Adrenal gland (tissue), 12 donors: ENCODE data around the gene ZNF597. TPM values are rescaled to one million over a fixed set of nuclear protein-coding genes. Genes with fewer than 3 reads are reported as not detected.

Experiments
- DNase-seq, 7 donors: peaks; one replicate each; pipeline ENCODE4 v3.0.0-alpha.2; 2019 to 2020
- H3K27ac ChIP-seq, 5 donors: fragments of 200-600 bp; sonication (generic) in 4 of 5; 1 replicate in 3 of 5; 2 replicates in 2 of 5; pipeline versions ENCODE4 v1.5.1 to v1.8.0; 2016 to 2020; ENCODE audit warnings: mild to moderate bottlenecking in 1 of 5
- H3K27me3 ChIP-seq: fragments of 200-600 bp; 2 replicates; pipeline ENCODE4 v1.8.0; 2021
- H3K36me3 ChIP-seq, 2 donors: fragments of 200-600 bp; replicated peaks in 1 of 2; 1 replicate in 1 of 2; 2 replicates in 1 of 2; pipeline versions ENCODE4 v1.5.1 to v1.8.0; 2018 to 2022
- H3K4me1 ChIP-seq, 2 donors: fragments of 200-600 bp; replicated peaks in 1 of 2; 1 replicate in 1 of 2; 2 replicates in 1 of 2; pipeline versions ENCODE4 v1.5.1 to v1.8.0; 2018 to 2021
- H3K4me3 ChIP-seq, 4 donors: fragments of 200-600 bp; sonication (generic) in 3 of 4; one replicate each; pipeline ENCODE4 v1.5.1; 2016 to 2018
- H3K9me3 ChIP-seq, 3 donors: fragments of 200-600 bp; sonication (generic) in 1 of 3; replicated peaks in 1 of 3; 1 replicate in 2 of 3; 2 replicates in 1 of 3; pipeline versions ENCODE4 v1.5.1 to v1.8.0; 2016 to 2021
- POLR2A ChIP-seq, 2 donors: fragments of 450-650 bp; IDR thresholded peaks; one replicate each; pipeline ENCODE4 v1.6.1; 2017; ENCODE audit warnings: antibody characterized with exemption in 2 of 2, mild to moderate bottlenecking in 2 of 2, moderate library complexity in 1 of 2
- WGBS, 4 donors: extraction: QIAGEN DNeasy Blood & Tissue Kit in 2 of 4; methylation state at CpG; one replicate each; pipeline versions ENCODE4 v1.1.5 to v1.1.7; 2013 to 2017; 5-methylcytosine and 5-hydroxymethylcytosine counted together
- intact Hi-C, 2 donors: fragments of 100-400 bp; cut with DNase I; formaldehyde crosslinking; loops; one replicate each; pipeline versions ENCODE4 v1.14.1 to v1.15.0; 2022 to 2023
- polyA plus RNA-seq, 3 donors: library from polyadenylated mRNA; stranded (reverse); fragments of 200-250 nt in 2 of 3; fragments of 350-450 nt in 1 of 3; fragmentation: Illumina TruSeq in 1 of 3; extraction: RNeasy Lipid Tissue Mini Kit (QIAGEN cat#74804) in 1 of 3; gene quantifications; one replicate each; pipeline ENCODE4 v1.2.3, GENCODE V29; 2013 to 2014
- total RNA-seq, 9 donors: library from RNA; depleted of rRNA in 4 of 9; stranded (reverse); fragments of >200 nt in 4 of 9; fragments of 120-200 nt in 1 of 9; fragmentation: NEBNext Ultra II Directional in 1 of 9; extraction: Animal tissue kit (Norgen Biotek cat#: 25700) in 1 of 9; gene quantifications; one replicate each; pipeline versions ENCODE4 v1.1.0 to v1.2.4, GENCODE V29; 2013 to 2023
- TF ChIP-seq, protein P1 (sequence below), 6 experiments: fragments of 450-650 bp in 4 of 6; fragments of 200-600 bp in 2 of 6; sonication (generic) in 1 of 6; IDR thresholded peaks; 1 replicate in 5 of 6; 2 replicates in 1 of 6; pipeline versions ENCODE4 v1.5.1 to v1.8.0; 2016 to 2021; ENCODE audit warnings: antibody characterized with exemption in 6 of 6, mild to moderate bottlenecking in 2 of 6, moderate library complexity in 1 of 6
- donor health status: healthy with polysubstance abuse.
- donor health status: Bipolar disorder and iron deficiency.
- donor health status: DM: yes; HTN: yes; CAD: no.
- donor health status: DM: no; HTN: no; CAD: no.
- donor health status: DM: no; HTN: no; CAD: no.
- donor health status: DM: yes; HTN: yes; CAD: no.

Gene ZNF597
- total and polyA plus RNA-seq, 12 donors = 1.2 to 4.0 (median 2.8) TPM

DNA sequence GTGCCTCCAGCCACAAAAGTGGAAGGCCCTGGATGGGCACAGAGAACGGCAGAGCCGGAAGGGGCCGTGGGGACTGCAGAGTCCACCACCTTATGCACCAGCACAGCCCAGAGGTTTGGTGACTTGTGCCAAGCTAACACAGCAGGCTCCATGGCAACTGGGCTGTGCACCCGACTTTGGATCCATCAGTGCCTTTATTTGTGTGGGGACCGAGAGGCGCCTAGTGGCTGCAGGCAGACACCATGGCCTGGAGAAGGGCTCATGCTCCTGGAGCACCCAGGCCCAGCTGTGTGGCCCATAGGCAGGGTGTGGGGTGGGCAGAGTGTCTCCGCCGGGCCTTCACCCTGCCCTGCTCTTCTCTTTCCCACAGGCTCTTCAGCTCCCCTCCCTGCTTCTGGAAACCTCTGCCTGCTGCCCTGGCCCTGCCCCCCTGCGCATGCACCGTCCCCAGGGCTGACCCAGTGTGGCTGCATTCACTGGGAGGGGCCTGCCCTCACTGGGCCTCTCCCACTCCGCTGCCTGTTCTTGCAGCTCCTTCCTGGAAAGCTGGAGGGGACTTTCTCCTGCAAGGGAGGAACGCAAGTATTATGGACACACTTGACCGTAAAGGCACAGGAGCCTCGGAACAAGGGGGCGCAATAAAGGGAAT is 41.9 kb upstream of the ZNF597 start:
- no peaks in the 10 kb centered on the region for H3K27me3 ChIP-seq
- 81 to 88% (median 88%) methylated on average over 7 to 15 of the region's 15 CpGs for WGBS, 4 donors
- TF ChIP-seq POLR2A (IDR thresholded peaks at IDR 0.05) = no peak
- TF ChIP-seq, protein P1, sequence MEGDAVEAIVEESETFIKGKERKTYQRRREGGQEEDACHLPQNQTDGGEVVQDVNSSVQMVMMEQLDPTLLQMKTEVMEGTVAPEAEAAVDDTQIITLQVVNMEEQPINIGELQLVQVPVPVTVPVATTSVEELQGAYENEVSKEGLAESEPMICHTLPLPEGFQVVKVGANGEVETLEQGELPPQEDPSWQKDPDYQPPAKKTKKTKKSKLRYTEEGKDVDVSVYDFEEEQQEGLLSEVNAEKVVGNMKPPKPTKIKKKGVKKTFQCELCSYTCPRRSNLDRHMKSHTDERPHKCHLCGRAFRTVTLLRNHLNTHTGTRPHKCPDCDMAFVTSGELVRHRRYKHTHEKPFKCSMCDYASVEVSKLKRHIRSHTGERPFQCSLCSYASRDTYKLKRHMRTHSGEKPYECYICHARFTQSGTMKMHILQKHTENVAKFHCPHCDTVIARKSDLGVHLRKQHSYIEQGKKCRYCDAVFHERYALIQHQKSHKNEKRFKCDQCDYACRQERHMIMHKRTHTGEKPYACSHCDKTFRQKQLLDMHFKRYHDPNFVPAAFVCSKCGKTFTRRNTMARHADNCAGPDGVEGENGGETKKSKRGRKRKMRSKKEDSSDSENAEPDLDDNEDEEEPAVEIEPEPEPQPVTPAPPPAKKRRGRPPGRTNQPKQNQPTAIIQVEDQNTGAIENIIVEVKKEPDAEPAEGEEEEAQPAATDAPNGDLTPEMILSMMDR (IDR thresholded peaks at IDR 0.05) = no peak
- H3K9me3 ChIP-seq = no peaks in the 10 kb centered on the region
- H3K4me1 ChIP-seq = no peaks in the 10 kb centered on the region
- no peak for DNase-seq
- H3K36me3 ChIP-seq = peaks cover 0 to 65% of the 10 kb centered on the region in 2 donors
- intact Hi-C loops = no loop called here
- H3K4me3 ChIP-seq = no peak overlapping the region
- H3K27ac ChIP-seq = no peak overlapping the region

DNA sequence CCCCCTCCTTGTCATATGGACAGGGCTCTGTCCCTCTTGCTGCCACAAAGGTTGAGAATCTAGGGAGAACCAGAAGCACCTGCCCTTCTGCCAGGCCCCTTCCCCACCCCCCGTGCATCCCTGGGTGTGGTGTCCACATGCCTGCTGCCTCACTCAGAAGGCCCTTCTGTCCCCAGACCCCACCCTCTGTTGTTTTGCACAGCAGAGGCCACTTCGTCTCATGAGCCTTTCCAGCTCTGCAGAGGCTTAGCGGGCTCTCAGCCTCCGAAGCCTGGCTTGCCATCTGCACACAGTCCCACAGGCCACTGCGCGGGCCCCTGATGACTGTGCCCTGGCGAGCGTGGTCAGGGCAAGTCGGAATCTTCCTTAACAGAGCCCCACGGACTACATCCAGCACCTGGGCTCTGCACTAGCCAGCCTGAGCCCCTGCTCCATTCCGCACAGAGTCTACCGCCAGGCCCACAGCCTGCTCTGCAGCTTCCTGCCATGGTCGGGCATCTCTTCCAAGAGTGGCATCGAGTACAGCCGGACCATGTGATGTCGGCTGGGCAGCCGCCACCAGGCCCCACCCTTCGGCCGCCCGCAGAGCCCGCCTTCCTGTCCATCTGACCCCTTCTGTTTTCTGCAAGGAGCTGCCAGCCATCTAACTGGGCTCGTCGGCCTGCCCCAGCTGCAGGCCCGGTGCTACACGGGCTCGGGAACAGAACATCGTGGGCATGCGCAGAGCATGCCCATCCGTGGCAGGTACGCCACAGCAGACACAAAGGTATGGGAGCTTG is 41.2 kb upstream of the ZNF597 start:
- WGBS, 4 donors = 87 to 94% (median 89%) methylated on average over 14 to 30 of the region's 30 CpGs
- no peak overlapping the region for H3K4me3 ChIP-seq
- H3K27ac ChIP-seq = no peak overlapping the region
- TF ChIP-seq, protein P1 (IDR thresholded peaks at IDR 0.05) = no peak
- TF ChIP-seq POLR2A (IDR thresholded peaks at IDR 0.05) = no peak
- H3K27me3 ChIP-seq = no peaks in the 10 kb centered on the region
- peaks cover 0 to 71% of the 10 kb centered on the region in 2 donors for H3K36me3 ChIP-seq
- intact Hi-C loops = no loop called here
- DNase-seq = no peak
- no peaks in the 10 kb centered on the region for H3K9me3 ChIP-seq
- no peaks in the 10 kb centered on the region for H3K4me1 ChIP-seq

DNA sequence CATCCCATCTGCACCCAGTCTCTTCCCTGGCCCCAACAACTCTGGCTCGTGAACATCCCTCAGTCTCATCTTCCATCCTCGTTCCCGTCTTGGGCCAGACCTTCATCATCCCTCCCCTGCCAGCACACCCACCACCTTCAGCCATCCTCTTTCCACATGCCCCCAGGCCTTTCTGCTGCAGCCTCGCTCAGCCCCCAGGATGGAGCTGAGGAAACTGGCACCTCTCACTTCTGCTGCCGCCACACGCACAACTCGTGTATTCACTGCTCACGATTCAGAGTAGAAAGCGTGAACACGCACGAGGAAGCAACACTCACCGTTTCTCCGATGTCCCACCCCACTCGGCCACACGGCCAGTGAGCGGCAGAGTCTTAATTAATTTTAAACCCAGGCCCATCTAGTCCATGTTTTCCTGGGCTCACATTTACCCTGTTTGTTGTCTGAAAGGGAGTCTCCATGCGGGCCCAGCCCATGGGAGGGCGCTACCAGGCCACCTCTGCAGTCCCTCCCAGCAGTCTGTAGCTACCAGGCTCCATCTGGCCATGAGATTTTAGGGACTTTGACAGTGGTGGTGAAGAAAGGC is 39.4 kb upstream of the ZNF597 start:
- TF ChIP-seq, protein P1 (IDR thresholded peaks at IDR 0.05) = no peak
- no peak for TF ChIP-seq POLR2A (IDR thresholded peaks at IDR 0.05)
- Histone ChIP-seq H3K4me1 (no peaks in the 10 kb centered on the region), H3K36me3 (peaks cover 0 to 77% of the 10 kb centered on the region in 2 donors), H3K9me3 (no peaks in the 10 kb centered on the region), H3K27me3 (no peaks in the 10 kb centered on the region), H3K27ac (no peak overlapping the region), H3K4me3 (no peak overlapping the region)
- intact Hi-C loops = no loop called here
- WGBS, 4 donors = 91 to 95% (median 93%) methylated on average over 18 of the region's 18 CpGs
- no peak for DNase-seq
